HG03159 (cell line): ENCODE results near the gene IL17D.

ENCODE experiments used
- ATAC-seq: cut with Tn5 transposase; IDR thresholded peaks from one replicate; pipeline ENCODE4 v1.9.1; 2021; ENCODE audit warnings: mild to moderate bottlenecking, moderate library complexity; ENCODE audit not compliant: unreplicated experiment

IL17D gene

GRCh38 chr13:20689291-20689690 is 14.2 kb upstream of the IL17D start:
- ATAC-seq: no peak

- ATAC-seq: no peak
Observed at GRCh38 chr13:20691616-20692015, 11.9 kb upstream of the IL17D start.

- ATAC-seq: no peak
Observed at GRCh38 chr13:20696073-20696472, 7.4 kb upstream of the IL17D start.

GRCh38 chr13:20699715-20700114 is 3.8 kb upstream of the IL17D start:
- no peak for ATAC-seq

GRCh38 chr13:20700288-20700687 is 3.2 kb upstream of the IL17D start:
- no peak for ATAC-seq

GRCh38 chr13:20701461-20701860 is 2.0 kb upstream of the IL17D start:
- ATAC-seq: no peak

GRCh38 chr13:20702530-20702914 is 977 bp upstream of the IL17D start:
- ATAC-seq: no peak

GRCh38 chr13:20703780-20704458 is 420 bp downstream of the IL17D start:
- peak; percentile 92 for ATAC-seq

GRCh38 chr13:20704459-20705069 is 1.1 kb downstream of the IL17D start:
- ATAC-seq: no peak

- no peak for ATAC-seq
Observed at GRCh38 chr13:20706661-20707060, 3.2 kb downstream of the IL17D start.

- no peak for ATAC-seq
Observed at GRCh38 chr13:20708216-20708615, 4.7 kb downstream of the IL17D start.

- no peak for ATAC-seq
Observed at GRCh38 chr13:20709369-20709768, 5.9 kb downstream of the IL17D start.

- ATAC-seq: no peak
Observed at GRCh38 chr13:20709782-20710181, 6.3 kb downstream of the IL17D start.

- no peak for ATAC-seq
Observed at GRCh38 chr13:20711301-20712044, 8.0 kb downstream of the IL17D start.

GRCh38 chr13:20713014-20713376 is 9.5 kb downstream of the IL17D start:
- no peak for ATAC-seq

- ATAC-seq: no peak
Observed at GRCh38 chr13:20713751-20714150, 10.3 kb downstream of the IL17D start.

GRCh38 chr13:20714161-20714560 is 10.7 kb downstream of the IL17D start:
- no peak for ATAC-seq

- ATAC-seq: no peak
Observed at GRCh38 chr13:20714563-20715329, 11.2 kb downstream of the IL17D start.

GRCh38 chr13:20715330-20715712 is 11.8 kb downstream of the IL17D start:
- ATAC-seq: no peak

- no peak for ATAC-seq
Observed at GRCh38 chr13:20716951-20717350, 13.5 kb downstream of the IL17D start.
